SU-DHL-6 (cell line): ENCODE results near the gene TEX13C.

Experiments
- EZH2phosphoT487 ChIP-seq: fragments of 200-600 bp; sonication (generic), shearing (Covaris generic); conservative IDR thresholded peaks from 2 replicates; pipeline ENCODE4 v1.6.1; 2018; ENCODE audit warnings: mild to moderate bottlenecking, antibody characterized with exemption, low read length, moderate library complexity, mixed read lengths
- TF ChIP-seq, protein P1 (sequence below): fragments of 200-600 bp; sonication (generic); IDR thresholded peaks from one replicate; pipeline ENCODE4 v1.5.1; 2017; ENCODE audit warnings: antibody characterized with exemption, mild to moderate bottlenecking, low read length, moderate library complexity; ENCODE audit not compliant: insufficient read depth, poor library complexity, severe bottlenecking

GRCh38 chrX:125291124-125291523 is 28.5 kb upstream of the TEX13C start:
- TF ChIP-seq, protein P1, sequence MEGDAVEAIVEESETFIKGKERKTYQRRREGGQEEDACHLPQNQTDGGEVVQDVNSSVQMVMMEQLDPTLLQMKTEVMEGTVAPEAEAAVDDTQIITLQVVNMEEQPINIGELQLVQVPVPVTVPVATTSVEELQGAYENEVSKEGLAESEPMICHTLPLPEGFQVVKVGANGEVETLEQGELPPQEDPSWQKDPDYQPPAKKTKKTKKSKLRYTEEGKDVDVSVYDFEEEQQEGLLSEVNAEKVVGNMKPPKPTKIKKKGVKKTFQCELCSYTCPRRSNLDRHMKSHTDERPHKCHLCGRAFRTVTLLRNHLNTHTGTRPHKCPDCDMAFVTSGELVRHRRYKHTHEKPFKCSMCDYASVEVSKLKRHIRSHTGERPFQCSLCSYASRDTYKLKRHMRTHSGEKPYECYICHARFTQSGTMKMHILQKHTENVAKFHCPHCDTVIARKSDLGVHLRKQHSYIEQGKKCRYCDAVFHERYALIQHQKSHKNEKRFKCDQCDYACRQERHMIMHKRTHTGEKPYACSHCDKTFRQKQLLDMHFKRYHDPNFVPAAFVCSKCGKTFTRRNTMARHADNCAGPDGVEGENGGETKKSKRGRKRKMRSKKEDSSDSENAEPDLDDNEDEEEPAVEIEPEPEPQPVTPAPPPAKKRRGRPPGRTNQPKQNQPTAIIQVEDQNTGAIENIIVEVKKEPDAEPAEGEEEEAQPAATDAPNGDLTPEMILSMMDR: no peak
- no peak for TF ChIP-seq EZH2phosphoT487
